GM18507 (cell line): ENCODE measurements around the gene ARHGAP9.

Experiments used
- DNase-seq: peaks from one replicate; pipeline ENCODE4 v3.0.0; 2011; ENCODE audit warnings: low read depth; ENCODE audit not compliant: insufficient read length; ENCODE audit errors: extremely low spot score
- FAIRE-seq: peaks from 2 replicates; lab custom pipeline; 2011; peaks lifted over from hg19 to GRCh38; lab: Jason Lieb, UNC

ARHGAP9 gene

DNA sequence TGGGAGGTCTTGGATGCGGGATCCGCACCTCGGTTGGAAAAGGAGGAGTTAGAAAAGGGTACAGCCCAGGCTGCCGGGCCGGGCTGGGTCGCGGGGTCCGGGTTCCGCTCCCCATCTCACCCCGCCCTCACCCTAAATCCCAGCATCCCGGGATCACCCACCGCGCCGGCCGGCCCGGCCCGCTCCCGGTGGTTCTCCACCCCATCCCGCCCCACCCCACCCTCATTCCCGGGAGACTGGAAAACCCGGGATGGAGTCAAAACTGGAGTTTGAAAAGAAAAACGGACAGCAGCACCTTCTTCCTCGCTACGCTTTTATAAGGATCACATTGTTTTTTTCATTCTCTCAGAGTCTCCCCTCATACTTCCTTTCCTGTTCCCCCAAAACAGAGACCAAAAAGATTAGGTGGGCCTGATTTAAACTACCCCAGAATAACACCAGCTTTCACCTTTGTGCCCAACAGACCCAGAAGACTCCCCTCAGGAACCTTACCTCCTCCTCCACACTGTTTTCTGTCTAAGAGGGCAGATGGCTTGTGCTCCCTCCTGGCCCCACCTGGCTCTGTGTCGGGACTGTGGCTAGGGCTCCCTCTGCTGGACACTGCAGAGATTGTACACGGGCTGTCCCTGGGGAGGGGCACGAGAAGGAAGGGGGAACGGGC is 17.3 kb downstream of the ARHGAP9 start:
- DNase-seq (peak; percentile 86), FAIRE-seq (peak; percentile 98)

DNA sequence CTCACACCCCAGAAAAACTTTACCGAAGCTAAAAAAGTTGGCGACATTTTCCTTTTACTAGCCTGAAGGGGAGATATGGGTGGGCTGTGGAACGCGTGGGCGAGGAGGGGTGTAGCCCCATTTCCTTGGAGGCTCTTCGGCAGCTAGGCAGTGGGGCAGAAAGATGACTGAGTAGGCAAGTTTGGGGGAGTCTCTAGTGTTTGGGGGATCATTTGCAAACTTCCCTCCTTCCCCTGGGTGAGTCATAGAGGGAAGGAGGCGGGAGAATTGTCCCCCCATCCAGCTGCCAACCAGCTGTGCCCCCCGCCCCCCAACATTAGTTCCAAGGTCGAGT is 17.8 kb downstream of the ARHGAP9 start:
- FAIRE-seq (no peak), DNase-seq (no peak)

DNA sequence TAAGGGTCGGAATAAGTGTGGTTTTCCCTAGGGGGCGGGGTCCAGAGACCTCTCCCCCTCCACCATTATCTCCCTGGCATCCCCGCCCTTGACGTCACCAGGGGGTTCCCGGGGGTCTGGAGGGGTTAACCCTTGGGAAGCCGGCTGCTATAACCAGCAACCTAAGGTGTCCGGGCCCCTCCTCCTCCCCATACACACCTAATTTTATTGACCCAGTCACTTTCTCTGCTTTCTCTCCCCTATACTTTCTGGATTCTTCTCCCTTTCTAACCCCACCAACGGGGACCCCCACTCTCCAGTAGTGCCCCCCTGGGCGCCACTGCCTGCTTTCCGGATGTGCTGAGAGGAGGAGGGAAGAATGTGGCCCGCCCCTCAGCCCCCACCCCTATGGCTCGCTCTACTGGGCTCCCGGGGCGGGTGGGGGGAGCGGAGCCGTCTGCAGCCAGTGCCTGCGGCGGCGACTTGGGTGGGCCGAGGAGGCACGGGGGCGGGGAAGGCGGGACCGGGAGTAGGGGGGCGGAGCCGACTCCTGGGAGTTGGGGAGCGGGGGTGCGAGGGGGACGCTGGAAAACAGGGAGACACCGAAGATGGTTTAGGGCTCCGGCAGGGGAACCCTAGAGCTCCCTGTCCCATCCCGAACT is 18.3 kb downstream of the ARHGAP9 start:
- DNase-seq, result no peak
- no peak for FAIRE-seq

- FAIRE-seq, result no peak
- DNase-seq, result no peak
These were observed 18.8 kb downstream of the ARHGAP9 start for GRCh38 chr12:57460841-57461275.

GRCh38 chr12:57460468-57460784 is 19.2 kb downstream of the ARHGAP9 start:
- DNase-seq, result no peak
- peak; percentile 33 for FAIRE-seq

- FAIRE-seq, result no peak
- no peak for DNase-seq
These were observed 19.8 kb downstream of the ARHGAP9 start, which contains the start of gene GLI1 for GRCh38 chr12:57459750-57460467. Gene GLI1 (plus strand): TSS chr12:57459785. CDS start chr12:57463692, 3,907 bp downstream.

GRCh38 chr12:57459055-57459749 is 20.5 kb downstream of the ARHGAP9 start:
- FAIRE-seq (peak; percentile 95), DNase-seq (no peak)

GRCh38 chr12:57458665-57459054 is 21.0 kb downstream of the ARHGAP9 start:
- no peak for DNase-seq
- no peak for FAIRE-seq

GRCh38 chr12:57456737-57457490 is 22.8 kb downstream of the ARHGAP9 start:
- DNase-seq, result no peak
- no peak for FAIRE-seq

DNA sequence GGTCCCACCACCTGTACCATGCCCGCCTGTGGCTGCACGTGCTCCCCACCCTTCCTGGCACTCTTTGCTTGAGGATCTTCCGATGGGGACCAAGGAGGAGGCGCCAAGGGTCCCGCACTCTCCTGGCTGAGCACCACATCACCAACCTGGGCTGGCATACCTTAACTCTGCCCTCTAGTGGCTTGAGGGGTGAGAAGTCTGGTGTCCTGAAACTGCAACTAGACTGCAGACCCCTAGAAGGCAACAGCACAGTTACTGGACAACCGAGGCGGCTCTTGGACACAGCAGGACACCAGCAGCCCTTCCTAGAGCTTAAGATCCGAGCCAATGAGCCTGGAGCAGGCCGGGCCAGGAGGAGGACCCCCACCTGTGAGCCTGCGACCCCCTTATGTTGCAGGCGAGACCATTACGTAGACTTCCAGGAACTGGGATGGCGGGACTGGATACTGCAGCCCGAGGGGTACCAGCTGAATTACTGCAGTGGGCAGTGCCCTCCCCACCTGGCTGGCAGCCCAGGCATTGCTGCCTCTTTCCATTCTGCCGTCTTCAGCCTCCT is 23.4 kb downstream of the ARHGAP9 start:
- FAIRE-seq, result peak; percentile 75

GRCh38 chr12:57455374-57456144 is 24.1 kb downstream of the ARHGAP9 start:
- DNase-seq, result no peak
- FAIRE-seq, result no peak

More for the DNA sequence above, 23.4 kb downstream of the ARHGAP9 start:
- no peak for DNase-seq

- DNase-seq (no peak), FAIRE-seq (no peak)
These were observed 24.9 kb downstream of the ARHGAP9 start, which contains the start of gene INHBE for GRCh38 chr12:57454566-57455373. Gene INHBE (plus strand): TSS chr12:57455307. CDS start chr12:57455537, 230 bp downstream.

DNA sequence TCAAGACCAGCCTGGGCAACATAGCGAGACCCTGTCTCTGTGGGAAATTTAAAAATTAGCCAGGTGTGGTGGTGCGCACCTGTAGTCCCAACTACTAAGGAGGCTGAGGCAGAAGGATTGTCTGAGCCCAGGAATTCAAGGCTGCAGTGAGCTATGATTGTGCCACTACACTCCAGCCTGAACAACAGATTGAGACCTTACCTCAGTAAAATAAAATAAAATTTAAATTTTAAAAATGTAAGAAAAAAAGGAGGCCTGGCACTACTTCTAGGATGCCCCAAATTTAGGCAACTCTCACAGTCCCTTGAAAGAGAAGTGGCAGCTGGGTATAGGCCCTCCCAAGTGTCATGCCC is 25.5 kb downstream of the ARHGAP9 start:
- DNase-seq (no peak), FAIRE-seq (no peak)

DNA sequence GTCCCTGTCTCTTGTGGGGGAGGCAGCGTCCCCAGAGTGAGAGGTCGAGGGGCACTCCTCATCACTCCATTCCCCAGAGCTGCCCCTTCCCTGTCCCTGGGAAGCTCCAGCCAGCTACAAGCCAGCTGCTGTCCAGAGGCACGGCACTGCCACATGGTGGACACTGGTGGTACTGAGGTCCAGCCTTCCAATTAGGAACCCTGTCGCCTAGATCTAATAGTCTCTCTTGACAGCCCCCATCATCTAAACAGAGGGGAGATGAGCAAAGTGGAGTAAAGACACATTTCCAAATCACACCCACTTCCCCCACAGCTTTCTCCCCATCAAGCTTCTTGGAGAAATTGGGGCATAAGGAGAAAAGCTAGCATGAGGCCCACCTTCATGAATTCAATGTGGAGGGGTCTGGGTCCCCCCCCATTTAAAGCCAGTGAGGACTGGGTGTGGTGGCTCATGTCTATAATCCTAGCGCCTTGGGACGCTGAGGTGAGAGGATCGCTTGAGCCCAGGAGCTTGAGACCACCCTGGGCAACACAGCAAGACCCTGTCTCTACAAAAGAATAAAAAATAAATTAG is 26.6 kb downstream of the ARHGAP9 start:
- DNase-seq (no peak), FAIRE-seq (peak; percentile 53)

GRCh38 chr12:57452181-57452936 is 27.3 kb downstream of the ARHGAP9 start:
- DNase-seq, result no peak
- FAIRE-seq, result no peak

DNA sequence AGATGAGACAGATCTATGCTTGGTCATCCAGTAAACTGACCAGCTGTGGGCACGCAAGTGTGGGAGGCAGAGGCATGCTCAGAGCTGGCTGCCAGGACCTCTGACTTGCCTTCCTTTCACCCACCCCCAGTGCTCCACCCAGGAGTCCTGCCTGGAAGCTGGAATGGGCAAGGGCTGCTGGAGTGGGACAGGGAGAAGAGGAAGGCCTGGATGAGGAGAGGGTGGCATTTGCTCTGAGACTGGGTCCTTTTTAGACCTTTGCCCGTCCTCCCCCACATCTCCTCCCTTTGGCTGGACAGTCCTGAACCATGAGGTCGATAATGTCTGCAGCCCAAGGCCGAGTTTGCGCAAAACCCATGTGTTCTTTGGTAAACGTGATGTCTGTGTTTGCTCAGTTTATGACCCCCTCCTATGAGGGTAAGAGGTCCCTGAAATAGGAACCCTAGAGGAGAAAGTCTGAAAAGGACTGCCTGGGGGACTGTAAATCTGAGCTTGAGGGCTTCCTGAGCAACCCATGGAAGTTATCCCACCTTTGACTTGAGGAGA is 28.4 kb downstream of the ARHGAP9 start:
- DNase-seq, result no peak
- no peak for FAIRE-seq
